ENCODE data around the gene PLEK.

DNA sequence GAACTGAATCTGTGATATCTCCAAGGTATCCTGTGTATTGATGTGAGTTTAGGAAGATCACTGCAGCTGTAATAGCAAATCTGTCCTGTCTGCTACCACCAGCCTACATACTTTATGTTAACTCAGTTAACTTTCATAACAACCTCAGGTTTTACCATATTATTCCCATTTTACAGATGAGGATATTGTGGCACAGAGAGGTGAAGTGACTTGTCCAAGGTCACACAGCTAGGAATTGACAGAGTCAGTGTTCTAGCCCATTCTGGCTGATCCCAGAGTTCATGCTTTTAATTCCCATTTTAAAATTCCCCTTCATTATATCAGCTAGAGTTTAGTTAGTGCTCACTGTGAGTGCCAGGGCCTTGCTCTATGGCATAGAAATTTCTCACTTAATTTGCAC, 49.4 kb downstream of the PLEK start:
- no peak for TF ChIP-seq POLR2A (IDR thresholded peaks at IDR 0.05)
- TF ChIP-seq, protein P1, sequence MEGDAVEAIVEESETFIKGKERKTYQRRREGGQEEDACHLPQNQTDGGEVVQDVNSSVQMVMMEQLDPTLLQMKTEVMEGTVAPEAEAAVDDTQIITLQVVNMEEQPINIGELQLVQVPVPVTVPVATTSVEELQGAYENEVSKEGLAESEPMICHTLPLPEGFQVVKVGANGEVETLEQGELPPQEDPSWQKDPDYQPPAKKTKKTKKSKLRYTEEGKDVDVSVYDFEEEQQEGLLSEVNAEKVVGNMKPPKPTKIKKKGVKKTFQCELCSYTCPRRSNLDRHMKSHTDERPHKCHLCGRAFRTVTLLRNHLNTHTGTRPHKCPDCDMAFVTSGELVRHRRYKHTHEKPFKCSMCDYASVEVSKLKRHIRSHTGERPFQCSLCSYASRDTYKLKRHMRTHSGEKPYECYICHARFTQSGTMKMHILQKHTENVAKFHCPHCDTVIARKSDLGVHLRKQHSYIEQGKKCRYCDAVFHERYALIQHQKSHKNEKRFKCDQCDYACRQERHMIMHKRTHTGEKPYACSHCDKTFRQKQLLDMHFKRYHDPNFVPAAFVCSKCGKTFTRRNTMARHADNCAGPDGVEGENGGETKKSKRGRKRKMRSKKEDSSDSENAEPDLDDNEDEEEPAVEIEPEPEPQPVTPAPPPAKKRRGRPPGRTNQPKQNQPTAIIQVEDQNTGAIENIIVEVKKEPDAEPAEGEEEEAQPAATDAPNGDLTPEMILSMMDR (IDR thresholded peaks at IDR 0.05): no peak

All from heart left ventricle (tissue), 13 donors.